ENCODE results near the gene USP34. TPM values are rescaled to one million over a fixed set of nuclear protein-coding genes. Genes with fewer than 3 reads are reported as not detected.
"Not testable (repeated sequence)": the region's sequence is repeated elsewhere in the genome, so short reads cannot be mapped to it uniquely, and the experiment has no call there.

USP34 gene
- polyA plus RNA-seq (2013, experiment 1 of 2; ENCODE audit: insufficient read length): 76.4 TPM
- 87.2 TPM for polyA plus RNA-seq (2013, experiment 2 of 2; ENCODE audit: insufficient read length)

GRCh38 chr2:61470965-61471904, at the start of gene USP34:
Gene USP34, minus strand, starts transcription at chr2:61471087. Its CDS starts 395 bp downstream, at chr2:61470692.
- peak; percentile 97 for DNase-seq

GRCh38 chr2:61520261-61520660, 49.4 kb upstream of the USP34 start:
- DNase-seq: no peak

- DNase-seq: no peak
Measured at GRCh38 chr2:61512768-61513398, 42.0 kb upstream of the USP34 start.

- DNase-seq: no peak
Measured at GRCh38 chr2:61510674-61511671, 40.1 kb upstream of the USP34 start.

- DNase-seq: no peak
Measured at GRCh38 chr2:61504949-61505348, 34.1 kb upstream of the USP34 start.

GRCh38 chr2:61499060-61499459, 28.2 kb upstream of the USP34 start:
- DNase-seq: no peak

- peak; percentile 29 for DNase-seq
Measured at GRCh38 chr2:61493523-61493942, 22.6 kb upstream of the USP34 start.

GRCh38 chr2:61492476-61492875, 21.6 kb upstream of the USP34 start:
- DNase-seq: no peak

- no peak for DNase-seq
Measured at GRCh38 chr2:61485281-61485680, 14.4 kb upstream of the USP34 start.

GRCh38 chr2:61478086-61478485, 7.2 kb upstream of the USP34 start:
- no peak for DNase-seq

- not testable (repeated sequence) for DNase-seq
Measured at GRCh38 chr2:61476929-61477589, 6.2 kb upstream of the USP34 start.

- no peak for DNase-seq
Measured at GRCh38 chr2:61471905-61472805, 1.3 kb upstream of the USP34 start.

GRCh38 chr2:61470122-61470951, 550 bp downstream of the USP34 start:
- peak; percentile 86 for DNase-seq

- no peak for DNase-seq
Measured at GRCh38 chr2:61469424-61470121, 1.3 kb downstream of the USP34 start.

- DNase-seq: not testable (repeated sequence)
Measured at GRCh38 chr2:61468231-61468630, 2.7 kb downstream of the USP34 start.

GRCh38 chr2:61465045-61465444, 5.8 kb downstream of the USP34 start:
- DNase-seq: no peak

- no peak for DNase-seq
Measured at GRCh38 chr2:61463769-61464475, 7.0 kb downstream of the USP34 start.

GRCh38 chr2:61461404-61461803, 9.5 kb downstream of the USP34 start:
- no peak for DNase-seq

Data from fibroblast of skin of scalp (primary cell).